Activated naive CD4-positive, alpha-beta T cell treated with anti-CD3 and anti-CD28 coated beads for 36 hours (primary cell): Measurements from ENCODE around the gene PRKAR1A. TPM values are rescaled to one million over a fixed set of nuclear protein-coding genes. Genes with fewer than 3 reads are reported as not detected.

Source experiments
- CTCF ChIA-PET: fragments of 350-600 bp; sonication (Branson Sonifier 250); formaldehyde crosslinking; loops from one replicate; lab custom pipeline; 2021; ENCODE audit warnings: antibody characterized with exemption; lab: Charles Lee
- DNase-seq: peaks from one replicate; pipeline ENCODE4 v3.0.0-alpha.2; 2020
- H3K27ac Mint-ChIP-seq: one replicate; pipeline ENCODE4 v1.8.0; 2021; ENCODE audit warnings: mild to moderate bottlenecking, mixed read lengths
- H3K27me3 Mint-ChIP-seq: one replicate; pipeline ENCODE4 v1.8.0; 2021; ENCODE audit warnings: low read depth, mixed read lengths
- H3K36me3 Mint-ChIP-seq: one replicate; pipeline ENCODE4 v1.8.0; 2021; ENCODE audit warnings: low read depth, mixed read lengths
- H3K4me1 Mint-ChIP-seq: one replicate; pipeline ENCODE4 v1.8.0; 2021; ENCODE audit warnings: low read depth, mixed read lengths
- H3K4me3 Mint-ChIP-seq: one replicate; pipeline ENCODE4 v1.8.0; 2021; ENCODE audit warnings: mild to moderate bottlenecking, moderate library complexity, mixed read lengths
- H3K9me3 Mint-ChIP-seq: one replicate; pipeline ENCODE4 v1.8.0; 2021; ENCODE audit warnings: mixed read lengths
- intact Hi-C: fragments of 100-400 bp; cut with micrococcal nuclease; formaldehyde crosslinking; loops from one replicate; pipeline ENCODE4 v1.15.1; 2023
- total RNA-seq, 2 experiments: library from RNA; stranded (reverse); gene quantifications; one replicate each; pipeline ENCODE4 v1.2.3, GENCODE V29; 2021

PRKAR1A gene
- total RNA-seq, 2 experiments from 2014 or later, result 151 TPM

DNA sequence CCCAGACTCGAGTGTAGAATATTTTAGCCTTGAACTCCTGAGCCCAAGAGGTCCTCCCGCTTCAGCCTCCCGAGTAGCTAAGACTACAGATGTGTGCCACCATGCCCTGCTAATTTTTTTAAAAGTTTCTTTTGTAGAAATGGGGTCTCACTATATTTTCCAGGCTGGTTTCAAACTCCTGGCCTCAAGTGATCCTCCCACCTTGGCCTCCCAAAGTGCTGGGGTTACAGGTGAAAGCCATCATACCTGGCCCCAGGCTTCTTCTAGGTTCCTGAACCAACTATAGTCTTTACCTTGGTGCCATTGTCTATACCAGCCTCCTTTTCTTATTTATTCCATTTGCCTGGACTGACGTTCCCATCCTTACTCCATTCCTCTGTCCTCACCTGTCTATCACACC, 17.1 kb upstream of the PRKAR1A start:
- Mint-ChIP-seq H3K9me3 (no peaks in the 10 kb centered on the region), H3K27me3 (no peaks in the 10 kb centered on the region), H3K4me3 (no peak overlapping the region), H3K36me3 (no peaks in the 10 kb centered on the region), H3K27ac (no peak overlapping the region), H3K4me1 (peaks cover 16% of the 10 kb centered on the region)
- DNase-seq, result no peak
- intact Hi-C loops, result no loop called here
- CTCF ChIA-PET, result no interaction called here

DNA sequence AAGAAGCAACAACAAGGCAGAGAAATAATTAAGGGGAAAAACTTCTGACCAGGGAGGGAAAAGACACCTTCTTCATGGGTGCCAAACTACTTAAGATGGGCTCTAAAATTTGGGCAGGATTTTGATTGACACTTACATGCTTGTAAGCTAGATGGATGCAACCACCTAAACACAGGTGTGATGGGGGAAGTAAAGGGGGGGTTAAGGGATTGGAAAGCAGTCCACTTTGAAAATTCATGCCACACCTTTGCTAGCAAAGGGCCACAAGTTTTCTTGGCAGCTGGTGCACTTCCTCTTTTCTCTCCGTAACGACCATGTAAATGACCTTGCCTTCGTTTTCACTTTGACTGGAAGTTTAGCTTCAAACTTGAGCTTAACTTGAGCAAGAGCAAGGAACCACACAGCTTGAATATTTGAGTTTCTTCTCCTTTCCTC, 14.3 kb upstream of the PRKAR1A start:
- H3K4me1 Mint-ChIP-seq, result peaks cover 16% of the 10 kb centered on the region
- CTCF ChIA-PET, result interaction anchor here (0.5 to 2.3 kb wide), 7 partner anchors 10 to 323 kb away, joined by 3 to 12 read pairs (median 3); no protein-coding TSS in a partner anchor
- H3K9me3 Mint-ChIP-seq, result no peaks in the 10 kb centered on the region
- peak overlapping the region; percentile 36 for H3K27ac Mint-ChIP-seq
- peaks cover 3% of the 10 kb centered on the region for H3K27me3 Mint-ChIP-seq
- H3K36me3 Mint-ChIP-seq, result no peaks in the 10 kb centered on the region
- peak overlapping the region; percentile 16 for H3K4me3 Mint-ChIP-seq
- intact Hi-C loops, result loop anchor here (2.0 kb wide), 1 partner anchor 15 kb away; the partner anchor contains the start of gene PRKAR1A
- peak; percentile 22 for DNase-seq

DNA sequence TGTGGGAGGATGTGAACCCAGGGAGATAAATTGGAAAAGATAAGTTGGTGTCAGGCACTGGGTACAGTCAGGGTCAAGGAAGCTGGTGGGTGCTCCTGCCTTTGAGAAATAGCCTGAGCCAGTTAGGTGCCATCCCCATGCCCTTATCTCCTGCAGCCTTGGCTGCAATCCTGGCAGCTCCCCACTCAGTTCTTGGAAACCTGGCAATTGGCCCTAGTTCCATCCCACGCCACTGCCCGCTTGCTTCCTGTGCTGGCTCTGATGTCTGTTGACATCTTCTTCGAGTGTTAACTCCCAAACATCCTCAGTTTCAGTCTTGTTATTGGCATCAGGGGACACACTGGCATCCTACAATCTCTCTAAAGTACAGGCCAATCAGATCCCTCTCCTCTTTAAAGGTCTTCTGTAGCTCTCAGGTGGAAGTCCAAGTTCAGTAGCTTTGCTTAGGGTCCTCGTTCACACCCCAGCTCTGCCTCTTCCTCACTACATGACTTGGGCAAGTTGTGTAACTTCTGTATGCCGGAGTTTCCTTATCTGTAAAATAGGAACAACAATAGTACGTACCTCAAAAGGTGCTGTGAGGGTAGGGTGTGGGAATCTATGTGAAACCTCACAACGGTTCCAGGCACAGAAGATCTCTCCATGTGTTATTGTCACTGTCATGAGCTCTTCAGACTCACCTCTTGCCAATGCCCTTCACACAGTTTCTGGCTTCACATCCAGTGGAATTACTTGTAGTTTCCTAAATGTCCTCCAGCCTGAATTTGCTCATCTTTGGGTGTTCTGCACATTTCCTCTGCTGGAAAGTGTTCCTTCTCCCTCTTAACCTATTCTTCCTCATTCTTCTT, 13.5 kb upstream of the PRKAR1A start:
- no peaks in the 10 kb centered on the region for H3K36me3 Mint-ChIP-seq
- H3K27ac Mint-ChIP-seq, result no peak overlapping the region
- no peak overlapping the region for H3K4me3 Mint-ChIP-seq
- H3K9me3 Mint-ChIP-seq, result no peaks in the 10 kb centered on the region
- intact Hi-C loops, result loop anchor here (2.0 kb wide), 1 partner anchor 14 kb away; the partner anchor contains the start of gene PRKAR1A
- peaks cover 16% of the 10 kb centered on the region for H3K4me1 Mint-ChIP-seq
- DNase-seq, result no peak
- CTCF ChIA-PET, result interaction anchor here (0.5 to 2.3 kb wide), 8 partner anchors 9 to 324 kb away, joined by 3 to 12 read pairs (median 4); no protein-coding TSS in a partner anchor
- peaks cover 3% of the 10 kb centered on the region for H3K27me3 Mint-ChIP-seq

DNA sequence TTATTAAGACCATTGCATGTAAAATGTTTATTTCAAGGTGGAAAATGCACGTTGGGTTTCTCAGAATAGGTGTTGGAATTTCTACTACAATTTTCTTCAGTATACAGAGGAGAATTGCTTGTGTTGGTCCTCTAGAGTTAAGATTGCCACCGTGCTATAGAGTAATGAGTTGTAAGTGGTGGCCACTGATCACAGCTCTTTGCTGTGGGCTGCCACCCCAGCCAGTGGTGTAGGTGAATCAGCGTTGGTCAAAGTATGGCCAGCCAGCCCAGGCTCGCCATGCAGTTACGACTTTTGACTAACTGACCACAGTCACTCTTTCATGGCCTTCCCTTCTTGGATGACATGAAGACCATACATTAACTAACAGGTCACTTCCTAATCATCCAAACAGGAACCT, 12.6 kb upstream of the PRKAR1A start:
- H3K27me3 Mint-ChIP-seq, result peaks cover 3% of the 10 kb centered on the region
- CTCF ChIA-PET, result no interaction called here
- H3K9me3 Mint-ChIP-seq, result no peaks in the 10 kb centered on the region
- H3K27ac Mint-ChIP-seq, result no peak overlapping the region
- no peaks in the 10 kb centered on the region for H3K36me3 Mint-ChIP-seq
- no peak overlapping the region for H3K4me3 Mint-ChIP-seq
- no peak for DNase-seq
- intact Hi-C loops, result loop anchor here (2.0 kb wide), 1 partner anchor 13 kb away; the partner anchor contains the start of gene PRKAR1A
- H3K4me1 Mint-ChIP-seq, result peaks cover 16% of the 10 kb centered on the region

DNA sequence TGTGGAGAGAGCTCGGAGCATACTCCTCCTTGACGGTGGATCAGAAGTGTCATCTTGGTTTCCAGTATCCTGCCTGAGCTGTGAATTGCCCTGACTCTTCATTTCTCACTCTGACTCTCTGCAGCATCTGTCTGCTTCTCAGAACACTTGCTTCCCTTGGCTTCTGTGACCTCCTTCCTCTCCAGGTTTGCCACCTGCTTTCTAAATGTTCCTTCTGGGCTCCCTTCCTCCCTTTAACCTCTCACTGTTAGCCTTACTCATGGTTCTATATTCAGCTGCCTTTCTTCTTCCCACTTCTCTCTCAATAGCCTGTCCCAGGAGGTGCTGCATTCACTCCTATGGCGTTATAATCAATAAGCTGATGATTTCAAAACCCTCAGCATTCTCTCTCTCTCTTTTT, 11.2 kb upstream of the PRKAR1A start:
- CTCF ChIA-PET, result interaction anchor here (0.7 kb wide), 1 partner anchor 11 kb away, joined by 3 read pairs; the partner anchor contains the start of gene PRKAR1A

DNA sequence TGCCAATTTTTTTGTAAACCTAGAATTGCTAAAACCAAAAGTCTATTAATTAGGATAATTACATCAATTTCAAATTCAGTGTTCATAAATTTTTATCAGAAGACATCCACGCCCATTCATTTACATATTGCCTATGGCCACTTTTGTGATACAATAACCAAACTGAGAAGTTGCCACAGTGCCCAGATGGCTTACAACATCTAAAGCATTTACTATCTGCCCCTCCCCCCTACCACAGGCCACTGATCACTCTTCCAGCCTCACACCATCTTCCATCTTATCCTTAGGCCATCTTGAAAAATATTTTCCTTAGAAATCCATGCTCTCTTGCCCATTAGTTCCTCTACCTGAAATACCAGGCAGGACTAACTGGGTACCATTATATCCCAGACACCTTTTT, 6.3 kb upstream of the PRKAR1A start:
- CTCF ChIA-PET, result no interaction called here
- intact Hi-C loops, result no loop called here

More for the DNA sequence above, 11.2 kb upstream of the PRKAR1A start:
- H3K27ac Mint-ChIP-seq, result no peak overlapping the region
- intact Hi-C loops, result no loop called here
- DNase-seq, result no peak
- no peaks in the 10 kb centered on the region for H3K36me3 Mint-ChIP-seq
- H3K27me3 Mint-ChIP-seq, result peaks cover 3% of the 10 kb centered on the region
- H3K4me1 Mint-ChIP-seq, result peaks cover 16% of the 10 kb centered on the region
- H3K4me3 Mint-ChIP-seq, result no peak overlapping the region
- H3K9me3 Mint-ChIP-seq, result no peaks in the 10 kb centered on the region

DNA sequence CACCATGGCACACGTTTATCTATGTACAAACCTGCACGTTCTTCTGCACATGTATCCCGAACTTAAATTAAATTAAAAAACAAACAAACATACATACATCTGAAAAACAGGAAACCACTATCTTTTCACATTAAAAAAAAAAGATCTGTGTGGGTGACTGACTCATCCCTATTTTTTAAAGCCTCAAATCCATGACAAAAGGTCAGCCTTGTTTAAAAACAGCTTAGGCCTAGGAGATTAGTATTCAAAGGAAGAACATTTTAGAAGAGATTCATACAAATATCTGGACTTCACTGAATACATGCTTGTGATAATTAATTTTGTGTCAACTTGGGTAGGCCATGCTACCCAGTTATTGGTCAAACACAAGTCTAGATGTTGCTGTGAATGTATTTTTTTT, 4.7 kb upstream of the PRKAR1A start:
- Mint-ChIP-seq H3K9me3 (no peaks in the 10 kb centered on the region), H3K4me1 (peaks cover 8% of the 10 kb centered on the region), H3K27me3 (no peaks in the 10 kb centered on the region), H3K4me3 (no peak overlapping the region), H3K27ac (no peak overlapping the region), H3K36me3 (peaks cover 1% of the 10 kb centered on the region)
- CTCF ChIA-PET, result interaction anchor here (0.7 kb wide), 1 partner anchor 9 kb away, joined by 5 read pairs; no protein-coding TSS in a partner anchor
- intact Hi-C loops, result no loop called here
- DNase-seq, result no peak

More for the DNA sequence above, 6.3 kb upstream of the PRKAR1A start:
- DNase-seq, result no peak
- Mint-ChIP-seq H3K27me3 (peaks cover 3% of the 10 kb centered on the region), H3K9me3 (no peaks in the 10 kb centered on the region), H3K27ac (no peak overlapping the region), H3K36me3 (no peaks in the 10 kb centered on the region), H3K4me1 (peaks cover 6% of the 10 kb centered on the region), H3K4me3 (no peak overlapping the region)

DNA sequence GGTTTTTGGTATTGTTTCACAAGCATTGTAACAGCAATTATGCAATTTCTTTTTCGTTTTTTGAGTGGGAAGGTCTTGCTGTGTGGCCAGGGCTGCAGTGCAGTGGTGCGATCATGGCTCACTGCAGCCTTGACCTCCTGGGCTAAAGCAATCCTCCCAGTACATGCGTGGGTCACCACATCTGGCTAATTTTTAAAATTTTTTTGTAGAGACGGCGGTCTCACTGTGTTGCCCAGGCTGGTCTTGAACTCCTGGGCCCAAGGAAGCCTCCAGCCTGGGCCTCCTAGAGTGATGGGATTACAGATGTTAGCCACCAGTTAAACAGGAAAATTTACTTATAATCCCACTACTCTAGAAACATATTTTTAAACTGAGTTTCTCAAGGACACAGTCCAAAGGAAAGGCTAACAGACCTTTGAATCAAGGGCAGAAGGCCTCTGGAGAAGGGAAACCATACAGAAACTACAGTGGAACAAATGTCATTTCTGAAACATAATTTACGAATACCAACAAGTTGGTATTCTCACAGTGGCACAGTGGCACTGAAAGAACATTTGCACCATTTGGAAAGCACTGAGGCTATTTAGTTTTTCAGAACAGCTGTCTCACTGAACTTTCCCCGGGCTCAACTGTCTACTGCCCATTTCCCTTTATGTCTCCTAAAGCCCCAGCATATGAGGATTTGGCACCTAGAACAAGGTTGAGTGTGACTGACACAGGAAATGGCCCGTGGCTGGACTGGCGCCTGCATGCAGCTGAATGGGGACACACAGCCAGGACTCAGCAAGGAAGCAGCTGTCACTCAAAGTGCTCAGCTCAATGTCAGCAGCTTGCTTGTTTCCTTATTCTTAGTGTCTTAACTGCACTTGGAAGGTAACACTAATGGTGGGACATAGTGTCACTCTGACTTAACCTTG, 2.8 kb upstream of the PRKAR1A start:
- Mint-ChIP-seq H3K36me3 (peaks cover 3% of the 10 kb centered on the region), H3K27ac (no peak overlapping the region), H3K4me1 (peaks cover 20% of the 10 kb centered on the region), H3K4me3 (no peak overlapping the region), H3K9me3 (no peaks in the 10 kb centered on the region), H3K27me3 (no peaks in the 10 kb centered on the region)
- intact Hi-C loops, result loop anchor here (5.0 kb wide), 3 partner anchors 302 to 472 kb away; partner anchors contain the start of gene KPNA2
- no peak for DNase-seq
- CTCF ChIA-PET, result interaction anchor here (0.6 kb wide), 1 partner anchor 50 kb away, joined by 3 read pairs; no protein-coding TSS in a partner anchor

DNA sequence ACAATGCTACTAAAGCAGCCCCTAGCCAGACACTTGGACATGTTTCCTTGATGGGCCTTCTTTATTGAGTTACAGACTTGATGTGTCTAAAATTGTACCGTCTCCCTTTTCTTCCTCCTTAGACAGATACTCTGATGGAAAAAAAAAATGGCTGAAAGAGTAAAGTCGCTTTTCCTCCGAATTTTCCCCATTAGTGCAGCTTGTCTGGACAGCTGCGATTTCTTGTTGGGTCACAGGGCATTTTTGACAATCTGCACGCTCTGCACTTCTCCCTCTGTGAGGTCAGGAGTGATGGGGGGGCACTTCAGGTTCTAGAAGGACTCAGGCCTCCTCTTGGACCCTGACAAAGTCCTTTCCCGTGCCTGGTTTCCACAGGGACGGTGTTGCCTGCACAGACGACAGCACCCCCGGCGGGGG, 968 bp upstream of the PRKAR1A start:
- intact Hi-C loops, result loop anchor here (1.0 to 5.0 kb wide), 4 partner anchors 304 to 816 kb away; partner anchors contain the start of genes ABCA5 and KPNA2
- H3K36me3 Mint-ChIP-seq, result peaks cover 11% of the 10 kb centered on the region
- no peaks in the 10 kb centered on the region for H3K27me3 Mint-ChIP-seq
- CTCF ChIA-PET, result interaction anchor here (0.7 to 1.5 kb wide), 5 partner anchors 9 to 46 kb away, joined by 3 to 7 read pairs (median 4); no protein-coding TSS in a partner anchor
- peaks cover 35% of the 10 kb centered on the region for H3K4me1 Mint-ChIP-seq
- DNase-seq, result no peak
- H3K4me3 Mint-ChIP-seq, result peak overlapping the region; percentile 69
- H3K27ac Mint-ChIP-seq, result peak overlapping the region; percentile 27
- no peaks in the 10 kb centered on the region for H3K9me3 Mint-ChIP-seq

DNA sequence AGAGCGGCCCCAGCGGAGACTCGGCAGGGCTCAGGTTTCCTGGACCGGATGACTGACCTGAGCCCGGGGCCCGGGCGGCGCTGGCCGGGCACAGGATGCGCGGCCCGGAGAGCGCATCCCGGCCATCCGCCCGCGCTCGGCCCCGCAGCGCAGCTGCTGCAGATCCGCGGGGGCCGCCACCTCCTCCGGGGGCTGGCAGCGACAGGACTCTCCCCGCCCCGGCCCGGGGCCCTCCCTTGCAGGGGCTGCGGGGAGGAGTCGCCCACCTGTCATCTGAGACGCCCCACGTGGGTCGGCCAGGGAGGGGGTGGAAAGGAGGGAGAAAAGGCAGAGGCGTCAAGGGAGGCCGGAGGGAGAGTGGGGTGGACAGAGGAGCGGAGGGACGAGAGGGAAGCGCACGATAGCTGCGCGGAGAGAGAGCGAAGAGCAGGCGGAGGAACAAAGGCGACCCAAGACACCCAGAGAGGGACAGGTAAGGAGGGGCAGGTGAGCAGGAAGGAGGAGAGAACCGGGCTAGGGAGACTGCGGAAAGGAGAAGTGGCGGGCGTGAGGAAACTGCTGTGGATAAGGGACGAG, 471 bp upstream of the PRKAR1A start:
- DNase-seq, result peak; percentile 58
- no peaks in the 10 kb centered on the region for H3K27me3 Mint-ChIP-seq
- no peaks in the 10 kb centered on the region for H3K9me3 Mint-ChIP-seq
- peak overlapping the region; percentile 99 for H3K27ac Mint-ChIP-seq
- peaks cover 37% of the 10 kb centered on the region for H3K4me1 Mint-ChIP-seq
- CTCF ChIA-PET, result interaction anchor here (0.7 to 1.5 kb wide), 3 partner anchors 11 to 55 kb away, joined by 3 to 4 read pairs (median 3); no protein-coding TSS in a partner anchor
- H3K4me3 Mint-ChIP-seq, result peak overlapping the region; percentile 99
- H3K36me3 Mint-ChIP-seq, result peaks cover 13% of the 10 kb centered on the region
- intact Hi-C loops, result loop anchor here (1.0 to 5.0 kb wide), 8 partner anchors 13 to 903 kb away; partner anchors contain the start of genes ABCA5, AMZ2, KPNA2 and MAP2K6

DNA sequence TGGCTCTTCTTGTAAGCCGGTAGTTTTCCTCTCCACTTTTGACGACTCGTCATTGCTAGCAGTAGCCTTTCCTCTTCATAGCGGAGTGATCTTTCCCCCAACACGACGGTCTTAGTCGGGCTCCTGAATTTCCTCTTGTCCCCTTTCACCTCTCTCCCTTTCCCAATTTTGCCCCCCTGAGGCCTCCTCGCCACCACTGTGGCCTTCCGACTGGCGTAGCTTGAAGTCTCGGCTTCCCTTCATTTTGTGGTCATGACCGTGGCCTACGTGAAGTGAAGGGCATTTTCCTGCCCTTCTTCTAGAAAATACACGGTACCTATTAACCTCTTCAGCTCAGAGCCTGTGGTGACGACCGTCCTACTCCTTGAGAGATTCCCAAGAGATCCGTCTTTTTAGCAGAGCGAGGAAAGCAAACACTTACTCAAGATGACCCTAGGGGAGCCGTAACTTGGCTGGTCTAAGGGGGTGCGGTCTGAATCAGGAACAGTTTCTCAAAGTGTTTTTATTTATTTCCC, 787 bp downstream of the PRKAR1A start:
- H3K4me3 Mint-ChIP-seq, result peak overlapping the region; percentile 99
- DNase-seq, result no peak
- no peaks in the 10 kb centered on the region for H3K27me3 Mint-ChIP-seq
- peaks cover 39% of the 10 kb centered on the region for H3K4me1 Mint-ChIP-seq
- H3K9me3 Mint-ChIP-seq, result no peaks in the 10 kb centered on the region
- CTCF ChIA-PET, result no interaction called here
- intact Hi-C loops, result loop anchor here (1.0 to 5.0 kb wide), 9 partner anchors 14 to 902 kb away; partner anchors contain the start of genes AMZ2, ARSG, KPNA2 and MAP2K6
- peak overlapping the region; percentile 97 for H3K27ac Mint-ChIP-seq
- H3K36me3 Mint-ChIP-seq, result peaks cover 24% of the 10 kb centered on the region
